Astrocyte (in vitro differentiated cells and primary cell): ENCODE results near the gene ACTG2. TPM values are rescaled to one million over a fixed set of nuclear protein-coding genes. Genes with fewer than 3 reads are reported as not detected.
"Not testable (repeated sequence)": the region's sequence is repeated elsewhere in the genome, so short reads cannot be mapped to it uniquely, and the experiment has no call there.

ENCODE experiments used
- DNase-seq: peaks from one replicate; pipeline ENCODE4 v3.0.0-alpha.2; 2010; ENCODE audit warnings: low read depth
- FAIRE-seq: peaks from 2 replicates; lab custom pipeline; 2011; peaks lifted over from hg19 to GRCh38; lab: Jason Lieb, UNC
- H2AFZ ChIP-seq: 2 replicates; pipeline ENCODE4 v1.6.0; 2012; ENCODE audit warnings: low read depth, low read length, inconsistent platforms
- H3K27ac ChIP-seq: 2 replicates; pipeline ENCODE4 v1.5.1; 2011; ENCODE audit warnings: low read depth, low read length, inconsistent platforms
- H3K27me3 ChIP-seq: 2 replicates; pipeline ENCODE4 v1.6.0; 2011; ENCODE audit warnings: low read length, inconsistent platforms; ENCODE audit not compliant: insufficient read depth
- H3K36me3 ChIP-seq: 2 replicates; pipeline ENCODE4 v1.5.1; 2011; ENCODE audit warnings: low read length, inconsistent platforms; ENCODE audit not compliant: insufficient read depth
- H3K4me1 ChIP-seq: 2 replicates; pipeline ENCODE4 v1.5.1; 2011; ENCODE audit warnings: low read length, inconsistent platforms; ENCODE audit not compliant: insufficient read depth
- H3K4me2 ChIP-seq: 2 replicates; pipeline ENCODE4 v1.6.0; 2012; ENCODE audit warnings: low read length, inconsistent platforms
- H3K4me3 ChIP-seq: 2 replicates; pipeline ENCODE4 v1.5.1; 2011; ENCODE audit warnings: low read depth, mild to moderate bottlenecking, low read length, inconsistent platforms; ENCODE audit not compliant: insufficient read depth
- H3K79me2 ChIP-seq: 2 replicates; pipeline ENCODE4 v1.6.0; 2012; ENCODE audit warnings: mild to moderate bottlenecking, low read length, inconsistent platforms; ENCODE audit not compliant: insufficient read depth
- H3K9ac ChIP-seq: 2 replicates; pipeline ENCODE4 v1.6.0; 2012; ENCODE audit warnings: mild to moderate bottlenecking, low read length, inconsistent platforms
- H3K9me3 ChIP-seq: 2 replicates; pipeline ENCODE4 v1.5.1; 2012; ENCODE audit warnings: low read depth, mild to moderate bottlenecking, low read length, inconsistent platforms; ENCODE audit not compliant: insufficient read depth
- H4K20me1 ChIP-seq: 2 replicates; pipeline ENCODE4 v1.6.0; 2012; ENCODE audit warnings: low read length, inconsistent platforms; ENCODE audit not compliant: insufficient read depth
- H3K27ac Mint-ChIP-seq: one replicate; pipeline ENCODE4 v1.8.0; 2021; ENCODE audit warnings: mild to moderate bottlenecking, mixed read lengths; ENCODE audit not compliant: unreplicated experiment
- H3K27me3 Mint-ChIP-seq: one replicate; pipeline ENCODE4 v1.8.0; 2021; ENCODE audit warnings: low read depth, mixed read lengths; ENCODE audit not compliant: unreplicated experiment
- H3K36me3 Mint-ChIP-seq: one replicate; pipeline ENCODE4 v1.8.0; 2021; ENCODE audit warnings: low read depth, mixed read lengths; ENCODE audit not compliant: unreplicated experiment
- H3K4me1 Mint-ChIP-seq: one replicate; pipeline ENCODE4 v1.8.0; 2021; ENCODE audit warnings: low read depth, mixed read lengths; ENCODE audit not compliant: unreplicated experiment
- H3K4me3 Mint-ChIP-seq: one replicate; pipeline ENCODE4 v1.8.0; 2021; ENCODE audit warnings: mild to moderate bottlenecking, moderate library complexity, mixed read lengths; ENCODE audit not compliant: unreplicated experiment
- H3K9me3 Mint-ChIP-seq: one replicate; pipeline ENCODE4 v1.8.0; 2021; ENCODE audit warnings: mild to moderate bottlenecking, mixed read lengths; ENCODE audit not compliant: unreplicated experiment
- CTCF ChIP-seq: IDR thresholded peaks from 2 replicates; pipeline ENCODE4 v1.5.1; 2011; ENCODE audit warnings: low read depth, mild to moderate bottlenecking, inconsistent platforms, low read length, moderate library complexity; ENCODE audit not compliant: insufficient read depth
- EZH2 ChIP-seq: IDR thresholded peaks from 2 replicates; pipeline ENCODE4 v1.6.1; 2012; ENCODE audit warnings: mild to moderate bottlenecking, low read length, inconsistent platforms; ENCODE audit not compliant: insufficient read depth
- total RNA-seq: library from RNA; stranded (reverse); gene quantifications from 2 replicates; pipeline ENCODE4 v1.2.1, GENCODE V29; 2021

ACTG2 gene
- total RNA-seq, 1 donor from 2014 or later = 298 TPM

- Histone ChIP-seq H3K4me3 (no peak overlapping the region), H3K79me2 (peaks cover 3% of the 10 kb centered on the region), H3K4me1 (peaks cover 3% of the 10 kb centered on the region), H4K20me1 (peaks cover 42% of the 10 kb centered on the region), H3K4me2 (no peak overlapping the region), H3K9ac (no peak overlapping the region), H3K9me3 (no peaks in the 10 kb centered on the region), H3K36me3 (no peaks in the 10 kb centered on the region), H3K27ac (no peak overlapping the region), H2AFZ (no peak overlapping the region), H3K27me3 (peaks cover 39% of the 10 kb centered on the region)
- Mint-ChIP-seq H3K27me3 (no peaks in the 10 kb centered on the region), H3K9me3 (no peaks in the 10 kb centered on the region), H3K36me3 (peaks cover 5% of the 10 kb centered on the region), H3K27ac (no peak overlapping the region), H3K4me1 (no peaks in the 10 kb centered on the region), H3K4me3 (no peak overlapping the region)
- FAIRE-seq (no peak), DNase-seq (no peak)
- TF ChIP-seq EZH2 = no peak
- no peak for TF ChIP-seq CTCF
Observed at GRCh38 chr2:73902284-73902683, 9.5 kb downstream of the ACTG2 start.

GRCh38 chr2:73903313-73903712 is 10.5 kb downstream of the ACTG2 start:
- Histone ChIP-seq H3K4me3 (no peak overlapping the region), H3K4me1 (peaks cover 5% of the 10 kb centered on the region), H3K27me3 (peaks cover 31% of the 10 kb centered on the region), H4K20me1 (peaks cover 42% of the 10 kb centered on the region), H3K27ac (no peak overlapping the region), H3K36me3 (no peaks in the 10 kb centered on the region), H3K79me2 (peaks cover 3% of the 10 kb centered on the region), H2AFZ (no peak overlapping the region), H3K4me2 (no peak overlapping the region), H3K9ac (no peak overlapping the region), H3K9me3 (no peaks in the 10 kb centered on the region)
- no peaks in the 10 kb centered on the region for H3K9me3 Mint-ChIP-seq
- no peaks in the 10 kb centered on the region for H3K27me3 Mint-ChIP-seq
- FAIRE-seq = no peak
- TF ChIP-seq EZH2 (no peak), CTCF (no peak)
- no peak overlapping the region for H3K27ac Mint-ChIP-seq
- H3K4me1 Mint-ChIP-seq = peaks cover 3% of the 10 kb centered on the region
- H3K4me3 Mint-ChIP-seq = no peak overlapping the region
- peaks cover 9% of the 10 kb centered on the region for H3K36me3 Mint-ChIP-seq
- DNase-seq = no peak

- not testable (repeated sequence) for H3K4me3 Mint-ChIP-seq, H3K4me3 ChIP-seq, H3K27ac Mint-ChIP-seq, H3K4me1 Mint-ChIP-seq, H3K9ac ChIP-seq, H3K79me2 ChIP-seq, H3K9me3 ChIP-seq, H2AFZ ChIP-seq, FAIRE-seq, H3K27me3 Mint-ChIP-seq, H3K36me3 ChIP-seq, H3K4me1 ChIP-seq, H3K4me2 ChIP-seq, DNase-seq, H3K27ac ChIP-seq, H3K9me3 Mint-ChIP-seq
- Histone ChIP-seq H3K27me3 (peaks cover 31% of the 10 kb centered on the region), H4K20me1 (peaks cover 49% of the 10 kb centered on the region)
- H3K36me3 Mint-ChIP-seq = peaks cover 12% of the 10 kb centered on the region
Observed at GRCh38 chr2:73903949-73904613, 11.3 kb downstream of the ACTG2 start.
